GM23338 (cell line): ENCODE results near the gene UBL4A. TPM values are rescaled to one million over a fixed set of nuclear protein-coding genes. Genes with fewer than 3 reads are reported as not detected.

Source experiments
- ATAC-seq: fragments of 200-7000 bp; cut with Tn5 transposase; 3 replicates; pipeline ENCODE4 v1.9.1; 2020
- DNase-seq: peaks from one replicate; pipeline ENCODE4 v3.0.0-alpha.2; 2015; ENCODE audit warnings: low spot score
- H2AFZ ChIP-seq: fragments of 200-600 bp; sonication (generic); 2 replicates; pipeline ENCODE4 v1.8.0; 2016; ENCODE audit warnings: antibody characterized with exemption, mild to moderate bottlenecking, moderate library complexity
- H3F3A ChIP-seq: fragments of 200-600 bp; sonication (generic); replicated peaks from 2 replicates; pipeline ENCODE4 v1.8.0; 2017; ENCODE audit warnings: antibody characterized with exemption, mixed run types, low read depth
- H3K27ac ChIP-seq: fragments of 200-600 bp; sonication (generic); 2 replicates; pipeline ENCODE4 v1.6.1; 2016; ENCODE audit warnings: low read depth
- H3K27me3 ChIP-seq: fragments of 200-600 bp; sonication (generic); 2 replicates; pipeline ENCODE4 v1.8.0; 2016; ENCODE audit warnings: mild to moderate bottlenecking, mixed run types, moderate library complexity; ENCODE audit not compliant: insufficient read depth
- H3K36me3 ChIP-seq: fragments of 200-600 bp; sonication (generic); 2 replicates; pipeline ENCODE4 v1.8.0; 2016; ENCODE audit warnings: mild to moderate bottlenecking; ENCODE audit not compliant: insufficient read depth
- H3K4me1 ChIP-seq: fragments of 200-600 bp; sonication (generic); 2 replicates; pipeline ENCODE4 v1.8.0; 2016; ENCODE audit warnings: mild to moderate bottlenecking, moderate library complexity; ENCODE audit not compliant: insufficient read depth
- H3K4me2 ChIP-seq: fragments of 200-600 bp; sonication (generic); 2 replicates; pipeline ENCODE4 v1.7.1; 2017; ENCODE audit warnings: mixed run types
- H3K4me3 ChIP-seq: fragments of 200-600 bp; sonication (generic); 2 replicates; pipeline ENCODE4 v1.6.1; 2016; ENCODE audit warnings: mixed run types
- H3K79me2 ChIP-seq: fragments of 200-600 bp; sonication (generic); replicated peaks from 2 replicates; pipeline ENCODE4 v1.8.0; 2017; ENCODE audit warnings: mild to moderate bottlenecking; ENCODE audit not compliant: insufficient read depth
- H3K9me2 ChIP-seq: fragments of 200-600 bp; sonication (generic); 2 replicates; pipeline ENCODE4 v1.8.0; 2017; ENCODE audit not compliant: insufficient read depth
- H4K20me1 ChIP-seq: fragments of 200-600 bp; sonication (generic); replicated peaks from 2 replicates; pipeline ENCODE4 v1.8.0; 2017; ENCODE audit warnings: mild to moderate bottlenecking; ENCODE audit not compliant: insufficient read depth
- H3K27ac Mint-ChIP-seq: 2 replicates; pipeline ENCODE4 v1.8.0; 2020; ENCODE audit warnings: inconsistent platforms, mild to moderate bottlenecking, moderate library complexity, mixed read lengths
- H3K27me3 Mint-ChIP-seq: 3 replicates; pipeline ENCODE4 v1.8.0; 2022; ENCODE audit warnings: low read depth, mild to moderate bottlenecking, moderate library complexity, mixed read lengths, inconsistent platforms; ENCODE audit not compliant: insufficient read depth, poor library complexity
- H3K36me3 Mint-ChIP-seq: 3 replicates; pipeline ENCODE4 v1.8.0; 2021; ENCODE audit warnings: low read depth, mild to moderate bottlenecking, inconsistent platforms, moderate library complexity, mixed read lengths
- H3K4me1 Mint-ChIP-seq: 3 replicates; pipeline ENCODE4 v1.8.0; 2020; ENCODE audit warnings: mild to moderate bottlenecking, inconsistent platforms, mixed read lengths
- H3K4me3 Mint-ChIP-seq: 3 replicates; pipeline ENCODE4 v1.8.0; 2021; ENCODE audit warnings: moderate library complexity, mild to moderate bottlenecking, inconsistent platforms, mixed read lengths
- H3K9me3 Mint-ChIP-seq: 3 replicates; pipeline ENCODE4 v1.8.0; 2020; ENCODE audit warnings: moderate library complexity, mild to moderate bottlenecking, inconsistent platforms, mixed read lengths
- CREB1 ChIP-seq: fragments of 250-450 bp; sonication (Bioruptor Pico); IDR thresholded peaks from 2 replicates; pipeline ENCODE4 v1.5.0; 2020; ENCODE audit warnings: low read depth, mild to moderate bottlenecking, moderate library complexity
- NANOG ChIP-seq: IDR thresholded peaks from 2 replicates; pipeline ENCODE4 v1.6.1; 2016; ENCODE audit warnings: antibody characterized with exemption, borderline replicate concordance
- POLR2AphosphoS5 ChIP-seq: IDR thresholded peaks from 2 replicates; pipeline ENCODE4 v1.6.1; 2016; ENCODE audit warnings: antibody characterized with exemption, low read depth
- ZNF331 ChIP-seq: fragments of 250-450 bp; sonication (Bioruptor Pico); IDR thresholded peaks from 2 replicates; pipeline ENCODE4 v1.5.0; 2020; ENCODE audit warnings: low read depth, mild to moderate bottlenecking, moderate library complexity
- polyA plus RNA-seq: library from polyadenylated mRNA; unstranded; fragments of >200 nt; fragmentation: Nextera tagmentation; extraction: Ambion mirVana; gene quantifications from 2 replicates; pipeline ENCODE4 v1.2.1, GENCODE V29; 2016
- total RNA-seq: library from RNA; depleted of rRNA; stranded (reverse); fragments of >200 nt; shearing (Covaris generic); gene quantifications from 2 replicates; pipeline ENCODE4 v1.2.3, GENCODE V29; 2014
- TF ChIP-seq, protein P1 (sequence below): IDR thresholded peaks from 2 replicates; pipeline ENCODE4 v1.6.1; 2016; ENCODE audit warnings: antibody characterized with exemption
- TF ChIP-seq, protein P2 (sequence below), 2 experiments: fragments of 200-600 bp in 1 of 2; sonication (generic) in 1 of 2; conservative IDR thresholded peaks; 2 replicates each; pipeline versions ENCODE4 v1.5.1 to v1.6.1; 2016 to 2017; ENCODE audit warnings: antibody characterized with exemption in 2 of 2, low read depth in 2 of 2, mild to moderate bottlenecking in 2 of 2, moderate library complexity in 1 of 2

The UBL4A gene
- total and polyA plus RNA-seq, 2 experiments from 2014 or later: 15.6 to 43.7 TPM

DNA sequence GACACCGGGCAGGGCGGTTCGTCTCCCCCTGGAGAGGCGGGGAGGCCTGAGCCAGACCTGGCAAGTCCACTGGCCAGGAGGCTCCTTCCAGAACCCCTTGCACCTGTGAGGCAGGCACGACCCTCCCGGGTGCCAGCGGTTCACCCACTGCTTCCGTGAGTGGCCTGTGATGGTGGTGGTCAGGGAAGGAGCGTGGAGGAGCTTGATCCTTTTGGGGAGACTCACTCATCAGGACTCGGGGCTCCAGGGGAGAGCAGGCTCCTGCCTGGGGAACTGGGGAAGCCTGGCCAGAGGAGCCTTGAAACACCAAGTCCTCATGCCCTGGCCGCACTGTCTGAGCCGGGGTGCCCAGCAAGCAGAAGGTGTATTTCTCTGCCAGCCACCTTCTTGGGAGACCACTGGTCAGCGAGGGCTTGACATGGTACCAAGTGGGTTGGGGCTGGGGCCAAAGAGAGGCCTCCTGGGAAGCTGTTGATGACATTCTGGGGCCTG lies 41.6 kb downstream of the UBL4A start:
- Histone ChIP-seq H3K36me3 (no peaks in the 10 kb centered on the region), H3K4me3 (peak overlapping the region; percentile 62), H2AFZ (no peak overlapping the region), H3K4me1 (0 out of 2 replicates have a peak, but pooled peaks cover 3% of the 10 kb centered on the region), H3K27me3 (no peaks in the 10 kb centered on the region), H3K27ac (no peak overlapping the region), H3F3A (no peaks in the 10 kb centered on the region), H3K79me2 (no peaks in the 10 kb centered on the region), H4K20me1 (no peaks in the 10 kb centered on the region), H3K9me2 (no peaks in the 10 kb centered on the region), H3K4me2 (peak overlapping the region; percentile 75)
- no peak overlapping the region for H3K27ac Mint-ChIP-seq
- peaks cover 8% of the 10 kb centered on the region for H3K27me3 Mint-ChIP-seq
- DNase-seq: no peak
- TF ChIP-seq NANOG (no peak), CREB1 (no peak)
- TF ChIP-seq, protein P1, sequence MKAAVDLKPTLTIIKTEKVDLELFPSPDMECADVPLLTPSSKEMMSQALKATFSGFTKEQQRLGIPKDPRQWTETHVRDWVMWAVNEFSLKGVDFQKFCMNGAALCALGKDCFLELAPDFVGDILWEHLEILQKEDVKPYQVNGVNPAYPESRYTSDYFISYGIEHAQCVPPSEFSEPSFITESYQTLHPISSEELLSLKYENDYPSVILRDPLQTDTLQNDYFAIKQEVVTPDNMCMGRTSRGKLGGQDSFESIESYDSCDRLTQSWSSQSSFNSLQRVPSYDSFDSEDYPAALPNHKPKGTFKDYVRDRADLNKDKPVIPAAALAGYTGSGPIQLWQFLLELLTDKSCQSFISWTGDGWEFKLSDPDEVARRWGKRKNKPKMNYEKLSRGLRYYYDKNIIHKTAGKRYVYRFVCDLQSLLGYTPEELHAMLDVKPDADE: no peak
- H3K4me1 Mint-ChIP-seq: no peaks in the 10 kb centered on the region
- H3K36me3 Mint-ChIP-seq: peaks cover 15% of the 10 kb centered on the region; the same call in 2 of the 3 replicates
- peak overlapping the region; percentile 48 for H3K4me3 Mint-ChIP-seq
- no peak; the same call in 2 of the 3 replicates for ATAC-seq
- no peaks in the 10 kb centered on the region for H3K9me3 Mint-ChIP-seq

DNA sequence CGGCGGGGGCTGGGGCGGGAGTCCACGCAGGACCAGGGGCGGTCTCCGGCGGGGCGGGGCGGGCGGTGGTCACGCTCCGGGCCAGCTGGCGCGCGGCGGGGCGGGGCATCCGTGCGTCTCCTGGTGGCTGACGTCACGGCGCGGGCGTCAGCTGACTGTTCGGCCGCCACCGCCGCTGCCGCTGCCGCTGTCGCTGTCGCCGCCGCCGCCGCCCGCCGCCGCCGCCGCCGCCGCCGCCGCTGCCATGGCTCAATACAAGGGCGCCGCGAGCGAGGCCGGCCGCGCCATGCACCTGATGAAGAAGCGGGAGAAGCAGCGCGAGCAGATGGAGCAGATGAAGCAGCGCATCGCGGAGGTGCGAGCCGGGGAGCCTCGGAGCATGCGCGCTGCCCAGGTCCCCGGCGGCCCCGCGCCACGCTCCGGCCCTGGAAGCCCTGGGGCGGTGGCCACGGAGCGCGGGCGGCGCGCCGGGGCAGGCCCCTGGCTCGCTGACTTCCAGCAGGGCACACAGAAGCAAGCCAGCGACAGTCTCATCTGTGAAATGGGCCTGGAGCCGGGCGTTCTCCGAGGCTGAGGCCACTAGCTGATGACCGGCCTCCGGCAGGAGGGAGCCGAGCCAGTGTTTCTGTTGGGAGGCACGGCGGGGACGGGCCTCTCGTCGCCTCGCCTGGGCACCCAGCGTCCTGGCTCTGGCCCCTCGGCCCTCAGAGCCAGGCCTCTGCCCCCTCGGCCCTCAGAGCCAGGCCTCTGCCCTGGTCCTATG lies 42.2 kb downstream of the UBL4A start, which contains the start of gene FAM50A:
Gene FAM50A (plus strand): TSS at position 150 of the 763 bp plus-strand sequence. CDS start 95 bp downstream, at position 245.
- peak within 1 kb of the TSS; percentile 78 for H3K4me2 ChIP-seq
- no peak within 1 kb of the TSS for H3K27ac ChIP-seq
- H3K27me3 ChIP-seq: no peaks in the 10 kb centered on the region
- TF ChIP-seq ZNF331 (CRISPR knock-in tag): no peak
- peak; percentile 79 for TF ChIP-seq CREB1
- 0 out of 2 replicates have a peak, but pooled peaks have one; percentile 5 for TF ChIP-seq POLR2AphosphoS5
- no peaks in the 10 kb centered on the region for H3K9me2 ChIP-seq
- 0 out of 2 replicates have a peak, but pooled peaks cover 3% of the 10 kb centered on the region for H3K4me1 ChIP-seq
- ATAC-seq (peak; percentile 69), DNase-seq (peak; percentile 61)
- no peaks in the 10 kb centered on the region for H4K20me1 ChIP-seq
- no peaks in the 10 kb centered on the region for H3F3A ChIP-seq
- H3K4me3 ChIP-seq: peak within 1 kb of the TSS; percentile 62
- H2AFZ ChIP-seq: no peak within 1 kb of the TSS
- H3K79me2 ChIP-seq: no peaks in the 10 kb centered on the region
- Mint-ChIP-seq H3K4me1 (no peaks in the 10 kb centered on the region), H3K9me3 (no peaks in the 10 kb centered on the region), H3K27ac (no peak within 1 kb of the TSS), H3K36me3 (peaks cover 16% of the 10 kb centered on the region; the same call in 2 of the 3 replicates), H3K27me3 (peaks cover 9% of the 10 kb centered on the region), H3K4me3 (peak within 1 kb of the TSS; percentile 73)
- H3K36me3 ChIP-seq: no peaks in the 10 kb centered on the region

DNA sequence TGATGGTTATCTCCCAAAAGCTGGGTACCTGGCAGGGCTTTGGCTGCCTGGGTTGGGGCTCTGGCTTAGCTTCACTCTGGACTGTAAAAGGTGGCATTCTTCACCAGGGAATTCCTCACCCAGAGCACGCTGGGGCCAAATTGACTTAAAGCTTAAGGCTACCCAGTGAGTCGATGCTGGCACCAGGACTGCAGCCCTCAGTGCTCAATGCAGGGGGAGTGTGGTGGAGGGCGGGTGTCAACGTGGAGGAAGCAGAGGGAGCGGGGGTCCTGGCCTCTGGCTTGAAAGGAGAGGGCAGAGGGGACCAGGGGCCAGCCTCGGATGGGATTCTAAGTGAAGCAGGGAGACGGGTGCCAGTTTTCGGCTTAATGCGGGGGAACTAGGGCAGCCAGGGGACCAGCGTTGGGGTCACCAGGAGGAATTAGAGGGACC lies 42.9 kb downstream of the UBL4A start:
- H3K27me3 Mint-ChIP-seq: peaks cover 9% of the 10 kb centered on the region
- peak overlapping the region; percentile 73 for H3K4me3 Mint-ChIP-seq
- Histone ChIP-seq H3F3A (no peaks in the 10 kb centered on the region), H3K9me2 (no peaks in the 10 kb centered on the region), H3K36me3 (no peaks in the 10 kb centered on the region), H3K27ac (no peak overlapping the region), H3K4me2 (peak overlapping the region; percentile 78), H2AFZ (no peak overlapping the region), H4K20me1 (no peaks in the 10 kb centered on the region), H3K4me3 (peak overlapping the region; percentile 51), H3K4me1 (0 out of 2 replicates have a peak, but pooled peaks cover 3% of the 10 kb centered on the region), H3K27me3 (no peaks in the 10 kb centered on the region), H3K79me2 (peaks cover 4% of the 10 kb centered on the region)
- peaks cover 19% of the 10 kb centered on the region; the same call in 2 of the 3 replicates for H3K36me3 Mint-ChIP-seq
- H3K4me1 Mint-ChIP-seq: peaks cover 3% of the 10 kb centered on the region; the same call in 1 of the 3 replicates
- no peak overlapping the region for H3K27ac Mint-ChIP-seq
- DNase-seq (peak; percentile 30), ATAC-seq (peak; percentile 45)
- no peaks in the 10 kb centered on the region for H3K9me3 Mint-ChIP-seq
- TF ChIP-seq, protein P2, sequence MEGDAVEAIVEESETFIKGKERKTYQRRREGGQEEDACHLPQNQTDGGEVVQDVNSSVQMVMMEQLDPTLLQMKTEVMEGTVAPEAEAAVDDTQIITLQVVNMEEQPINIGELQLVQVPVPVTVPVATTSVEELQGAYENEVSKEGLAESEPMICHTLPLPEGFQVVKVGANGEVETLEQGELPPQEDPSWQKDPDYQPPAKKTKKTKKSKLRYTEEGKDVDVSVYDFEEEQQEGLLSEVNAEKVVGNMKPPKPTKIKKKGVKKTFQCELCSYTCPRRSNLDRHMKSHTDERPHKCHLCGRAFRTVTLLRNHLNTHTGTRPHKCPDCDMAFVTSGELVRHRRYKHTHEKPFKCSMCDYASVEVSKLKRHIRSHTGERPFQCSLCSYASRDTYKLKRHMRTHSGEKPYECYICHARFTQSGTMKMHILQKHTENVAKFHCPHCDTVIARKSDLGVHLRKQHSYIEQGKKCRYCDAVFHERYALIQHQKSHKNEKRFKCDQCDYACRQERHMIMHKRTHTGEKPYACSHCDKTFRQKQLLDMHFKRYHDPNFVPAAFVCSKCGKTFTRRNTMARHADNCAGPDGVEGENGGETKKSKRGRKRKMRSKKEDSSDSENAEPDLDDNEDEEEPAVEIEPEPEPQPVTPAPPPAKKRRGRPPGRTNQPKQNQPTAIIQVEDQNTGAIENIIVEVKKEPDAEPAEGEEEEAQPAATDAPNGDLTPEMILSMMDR (conservative IDR thresholded peaks at IDR 0.05; ENCODE audit: low read depth in 2 of 2): no peak
- TF ChIP-seq NANOG: no peak
- TF ChIP-seq, protein P1: no peak
